SK-N-SH (cell line): ENCODE data around the gene NHS.

ENCODE experiments used
- CTCF ChIP-seq: fragments of 200-600 bp; sonication (generic); IDR thresholded peaks from 2 replicates; pipeline ENCODE4 v1.6.1; 2017; ENCODE audit warnings: antibody characterized with exemption, mild to moderate bottlenecking, moderate library complexity
- MXI1 ChIP-seq: IDR thresholded peaks from 2 replicates; pipeline ENCODE4 v1.6.1; 2012; ENCODE audit warnings: mild to moderate bottlenecking, low read depth, low read length, improper control_type of control experiment
- POLR2AphosphoS5 ChIP-seq: IDR thresholded peaks from 2 replicates; pipeline ENCODE4 v1.6.1; 2012; ENCODE audit warnings: low read depth, low read length
- RAD21 ChIP-seq: IDR thresholded peaks from 2 replicates; pipeline ENCODE4 v1.6.1; 2012; ENCODE audit warnings: mild to moderate bottlenecking, low read length
- REST ChIP-seq: IDR thresholded peaks from 2 replicates; pipeline ENCODE4 v1.6.1; 2012; ENCODE audit warnings: mild to moderate bottlenecking, low read depth, low read length, moderate library complexity
- RXRA ChIP-seq: IDR thresholded peaks from 2 replicates; pipeline ENCODE4 v1.4.0; 2012; ENCODE audit warnings: low read depth, mild to moderate bottlenecking, borderline replicate concordance
- SIN3A ChIP-seq: IDR thresholded peaks from 2 replicates; pipeline ENCODE4 v1.6.1; 2012; ENCODE audit warnings: low read depth, mild to moderate bottlenecking, low read length, moderate library complexity, borderline replicate concordance

- no peak for TF ChIP-seq CTCF
- TF ChIP-seq REST: no peak
- no peak for TF ChIP-seq MXI1
- TF ChIP-seq SIN3A: no peak
- no peak for TF ChIP-seq POLR2AphosphoS5
- TF ChIP-seq RAD21: no peak
- no peak for TF ChIP-seq RXRA
Observed at GRCh38 chrX:17377091-17377717, 2.2 kb downstream of the NHS start.
